Keratinocyte (primary cell): Measurements from ENCODE around the gene DSCAM. TPM values are rescaled to one million over a fixed set of nuclear protein-coding genes. Genes with fewer than 3 reads are reported as not detected.

Experiments used
- DNase-seq: peaks from one replicate; pipeline ENCODE4 v3.0.0-alpha.2; 2011; ENCODE audit warnings: low read depth, missing footprints, low spot score
- FAIRE-seq: peaks from 2 replicates; lab custom pipeline; 2011; peaks lifted over from hg19 to GRCh38; lab: Jason Lieb, UNC
- H2AFZ ChIP-seq: 2 replicates; pipeline ENCODE4 v1.6.0; 2012; ENCODE audit warnings: low read length, control low read depth, inconsistent platforms; ENCODE audit not compliant: control insufficient read depth
- H3K27ac ChIP-seq: 2 replicates; pipeline ENCODE4 v1.5.1; 2011; ENCODE audit warnings: low read length; ENCODE audit not compliant: control insufficient read depth, insufficient read depth
- H3K27me3 ChIP-seq: 3 replicates; pipeline ENCODE4 v1.6.0; 2011; ENCODE audit warnings: low read length; ENCODE audit not compliant: control insufficient read depth, insufficient read depth; ENCODE audit errors: extremely low read depth
- H3K36me3 ChIP-seq, 2 experiments: 2 replicates in 1 of 2; 3 replicates in 1 of 2; pipeline ENCODE4 v1.5.1; 2011; ENCODE audit warnings: low read length in 2 of 2, mild to moderate bottlenecking in 1 of 2; ENCODE audit not compliant: control insufficient read depth in 2 of 2, insufficient read depth in 2 of 2; ENCODE audit errors: extremely low read depth in 1 of 2
- H3K4me1 ChIP-seq: 3 replicates; pipeline ENCODE4 v1.5.1; 2011; ENCODE audit warnings: low read length; ENCODE audit not compliant: control insufficient read depth, insufficient read depth; ENCODE audit errors: extremely low read depth
- H3K4me2 ChIP-seq: 3 replicates; pipeline ENCODE4 v1.6.0; 2011; ENCODE audit warnings: low read depth, low read length; ENCODE audit not compliant: control insufficient read depth, insufficient read depth; ENCODE audit errors: extremely low read depth
- H3K4me3 ChIP-seq, 3 experiments: fragments of 200-600 bp in 1 of 3; sonication (generic) in 1 of 3; 2 replicates in 2 of 3; 3 replicates in 1 of 3; pipeline ENCODE4 v1.5.1; 2011 to 2016; ENCODE audit warnings: low read length in 3 of 3, mild to moderate bottlenecking in 3 of 3, control low read depth in 2 of 3, inconsistent platforms in 1 of 3, low read depth in 1 of 3, mixed read lengths in 1 of 3, mixed run types in 1 of 3, moderate library complexity in 1 of 3; ENCODE audit not compliant: control insufficient read depth in 2 of 3, insufficient read depth in 2 of 3; ENCODE audit errors: extremely low read depth in 1 of 3
- H3K79me2 ChIP-seq: 2 replicates; pipeline ENCODE4 v1.6.0; 2012; ENCODE audit warnings: low read length; ENCODE audit not compliant: control insufficient read depth, insufficient read depth
- H3K9ac ChIP-seq: 3 replicates; pipeline ENCODE4 v1.6.0; 2011; ENCODE audit warnings: low read length; ENCODE audit not compliant: control insufficient read depth, insufficient read depth; ENCODE audit errors: extremely low read depth
- H3K9me1 ChIP-seq: 3 replicates; pipeline ENCODE4 v1.6.0; 2011; ENCODE audit warnings: low read length; ENCODE audit not compliant: control insufficient read depth, insufficient read depth; ENCODE audit errors: extremely low read depth
- H3K9me3 ChIP-seq: 2 replicates; pipeline ENCODE4 v1.5.1; 2012; ENCODE audit warnings: low read depth, low read length; ENCODE audit not compliant: control insufficient read depth
- H4K20me1 ChIP-seq: 3 replicates; pipeline ENCODE4 v1.6.0; 2011; ENCODE audit warnings: low read length; ENCODE audit not compliant: control insufficient read depth, insufficient read depth; ENCODE audit errors: extremely low read depth
- EZH2 ChIP-seq: IDR thresholded peaks from one replicate; pipeline ENCODE4 v1.6.1; 2012; ENCODE audit warnings: inconsistent platforms, mild to moderate bottlenecking, low read length, moderate library complexity
- dilution Hi-C: fragments of 300-500 bp; cut with MboI; formaldehyde crosslinking; loops from one replicate; pipeline ENCODE4 v1.7.0; 2020; ENCODE audit warnings: low sequenced_read_pairs; ENCODE audit not compliant: extremely low pct_ligation_motif_present
- polyA plus RNA-seq, 5 experiments: library from polyadenylated mRNA; depleted of rRNA in 3 of 5; stranded (reverse) in 3 of 5; stranded (forward) in 1 of 5; unstranded in 1 of 5; fragments of >200 nt; gene quantifications; 1 replicate in 1 of 5; 2 replicates in 3 of 5; 3 replicates in 1 of 5; pipeline versions ENCODE4 v1.2.1 to v1.2.3, GENCODE V29; 2011 to 2012; ENCODE audit warnings: missing spikeins in 2 of 5, low read depth in 1 of 5, low replicate concordance in 1 of 5
- TF ChIP-seq, protein P1 (sequence below), 3 experiments: IDR thresholded peaks in 1 of 3; conservative IDR thresholded peaks in 1 of 3; optimal IDR thresholded peaks in 1 of 3; 2 replicates in 2 of 3; 3 replicates in 1 of 3; pipeline versions ENCODE3 to v1.5.1; 2011; ENCODE audit warnings: low read length in 3 of 3, mild to moderate bottlenecking in 3 of 3, moderate library complexity in 2 of 3, control low read depth in 1 of 3, inconsistent platforms in 1 of 3; ENCODE audit not compliant: insufficient read depth in 2 of 3; ENCODE audit errors: extremely low read depth in 1 of 3

Gene DSCAM
- polyA plus RNA-seq, 1 donor (not counting 4 experiments of a cell fraction or from before 2014, with no cell fraction given): 2.1 TPM

DNA sequence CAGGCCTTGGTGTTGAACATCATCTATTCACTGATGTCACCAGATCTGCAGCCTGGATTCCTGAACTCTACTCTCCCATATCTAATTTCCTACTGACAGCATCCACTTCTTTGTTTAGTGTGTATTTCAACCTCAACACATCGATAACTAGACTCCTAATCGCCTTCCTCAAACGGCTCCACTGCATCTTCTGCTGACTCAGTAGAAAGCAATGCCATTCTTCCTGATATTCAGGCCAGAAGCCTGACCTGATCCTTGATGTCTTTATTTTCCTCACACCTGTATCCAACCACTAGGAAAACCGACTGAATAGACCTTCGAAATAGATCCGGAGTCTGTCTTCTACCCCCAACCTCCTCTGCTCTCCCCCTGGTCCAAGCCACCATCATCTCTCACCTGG, 512.8 kb downstream of the DSCAM start:
- Histone ChIP-seq H3K27ac (no peak overlapping the region), H4K20me1 (no peaks in the 10 kb centered on the region), H3K36me3 (peaks cover 0 to 1% of the 10 kb centered on the region in 2 experiments), H3K4me3 (no peak overlapping the region), H3K9me1 (no peaks in the 10 kb centered on the region), H3K4me2 (no peak overlapping the region), H3K9me3 (no peaks in the 10 kb centered on the region), H3K27me3 (no peaks in the 10 kb centered on the region), H3K9ac (no peak overlapping the region), H3K79me2 (no peaks in the 10 kb centered on the region), H3K4me1 (no peaks in the 10 kb centered on the region), H2AFZ (no peak overlapping the region)
- TF ChIP-seq EZH2: no peak
- TF ChIP-seq, protein P1, sequence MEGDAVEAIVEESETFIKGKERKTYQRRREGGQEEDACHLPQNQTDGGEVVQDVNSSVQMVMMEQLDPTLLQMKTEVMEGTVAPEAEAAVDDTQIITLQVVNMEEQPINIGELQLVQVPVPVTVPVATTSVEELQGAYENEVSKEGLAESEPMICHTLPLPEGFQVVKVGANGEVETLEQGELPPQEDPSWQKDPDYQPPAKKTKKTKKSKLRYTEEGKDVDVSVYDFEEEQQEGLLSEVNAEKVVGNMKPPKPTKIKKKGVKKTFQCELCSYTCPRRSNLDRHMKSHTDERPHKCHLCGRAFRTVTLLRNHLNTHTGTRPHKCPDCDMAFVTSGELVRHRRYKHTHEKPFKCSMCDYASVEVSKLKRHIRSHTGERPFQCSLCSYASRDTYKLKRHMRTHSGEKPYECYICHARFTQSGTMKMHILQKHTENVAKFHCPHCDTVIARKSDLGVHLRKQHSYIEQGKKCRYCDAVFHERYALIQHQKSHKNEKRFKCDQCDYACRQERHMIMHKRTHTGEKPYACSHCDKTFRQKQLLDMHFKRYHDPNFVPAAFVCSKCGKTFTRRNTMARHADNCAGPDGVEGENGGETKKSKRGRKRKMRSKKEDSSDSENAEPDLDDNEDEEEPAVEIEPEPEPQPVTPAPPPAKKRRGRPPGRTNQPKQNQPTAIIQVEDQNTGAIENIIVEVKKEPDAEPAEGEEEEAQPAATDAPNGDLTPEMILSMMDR (optimal IDR thresholded peaks at IDR 0.05 in 1 of 3, IDR thresholded peaks at IDR 0.05 in 1 of 3, conservative IDR thresholded peaks at IDR 0.05 in 1 of 3; ENCODE audit: extremely low read depth in 1 of 3, insufficient read depth in 2 of 3, low read length in 3 of 3): no peak
- dilution Hi-C loops: no loop called here
- DNase-seq: no peak
- FAIRE-seq: no peak

DNA sequence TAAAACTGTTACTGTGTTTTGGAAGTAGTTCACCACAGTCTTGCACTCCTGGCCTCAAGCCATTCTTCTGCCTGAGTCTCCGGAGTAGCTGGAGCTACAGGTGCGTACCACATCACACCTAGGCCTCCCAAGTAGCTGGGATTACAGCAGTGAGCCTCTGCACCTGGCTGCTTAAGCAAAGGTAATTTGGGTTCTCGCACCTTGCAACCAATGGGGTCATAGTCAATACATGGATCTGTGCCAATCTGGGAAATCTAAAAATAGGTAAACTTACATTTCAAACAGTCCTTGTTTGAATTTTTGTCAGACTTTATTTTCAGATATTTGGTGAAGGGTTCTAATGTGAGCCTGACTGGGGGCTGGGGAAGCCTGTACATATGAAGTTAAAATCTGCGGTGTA, 513.2 kb downstream of the DSCAM start:
- dilution Hi-C loops: no loop called here
- no peaks in the 10 kb centered on the region for H3K9me3 ChIP-seq
- no peaks in the 10 kb centered on the region for H3K27me3 ChIP-seq
- no peaks in the 10 kb centered on the region for H4K20me1 ChIP-seq
- DNase-seq: no peak
- no peak for FAIRE-seq
- H3K4me2 ChIP-seq: no peak overlapping the region
- no peak for TF ChIP-seq EZH2
- TF ChIP-seq, protein P1 (optimal IDR thresholded peaks at IDR 0.05 in 1 of 3, IDR thresholded peaks at IDR 0.05 in 1 of 3, conservative IDR thresholded peaks at IDR 0.05 in 1 of 3; ENCODE audit: extremely low read depth in 1 of 3, insufficient read depth in 2 of 3, low read length in 3 of 3): no peak
- H3K9me1 ChIP-seq: no peaks in the 10 kb centered on the region
- H3K36me3 ChIP-seq: peaks cover 0 to 1% of the 10 kb centered on the region in 2 experiments
- no peak overlapping the region for H3K4me3 ChIP-seq
- H3K27ac ChIP-seq: no peak overlapping the region
- H3K79me2 ChIP-seq: no peaks in the 10 kb centered on the region
- H3K9ac ChIP-seq: no peak overlapping the region
- no peaks in the 10 kb centered on the region for H3K4me1 ChIP-seq
- no peak overlapping the region for H2AFZ ChIP-seq
